Psoas muscle (tissue), 8 donors: ENCODE measurements around the gene LAD1. TPM values are rescaled to one million over a fixed set of nuclear protein-coding genes. Genes with fewer than 3 reads are reported as not detected.

Experiments used
- ATAC-seq, 4 donors: fragments of 200-7000 bp; cut with Tn5 transposase; one replicate each; pipeline ENCODE4 v1.9.1; 2020; ENCODE audit warnings: moderate library complexity in 3 of 4, mild to moderate bottlenecking in 2 of 4
- DNase-seq, 2 donors: peaks; one replicate each; pipeline ENCODE4 v3.0.0-alpha.2; 2020
- H3K27ac ChIP-seq: fragments of 200-600 bp; one replicate; pipeline ENCODE4 v1.8.0; 2022
- H3K27me3 ChIP-seq, 3 donors: fragments of 200-600 bp in 1 of 3; one replicate each; pipeline versions ENCODE4 v1.6.1 to v1.8.0; 2013 to 2022; ENCODE audit warnings: low read length in 2 of 3, mild to moderate bottlenecking in 2 of 3, moderate library complexity in 1 of 3; ENCODE audit not compliant: insufficient read depth in 3 of 3
- H3K36me3 ChIP-seq, 2 donors: fragments of 200-600 bp in 1 of 2; one replicate each; pipeline versions ENCODE4 v1.6.1 to v1.8.0; 2013 to 2022; ENCODE audit warnings: low read depth in 1 of 2, mild to moderate bottlenecking in 1 of 2, moderate library complexity in 1 of 2; ENCODE audit not compliant: insufficient read depth in 1 of 2
- H3K4me1 ChIP-seq: fragments of 200-600 bp; one replicate; pipeline ENCODE4 v1.8.0; 2022
- H3K4me3 ChIP-seq: fragments of 200-600 bp; one replicate; pipeline ENCODE4 v1.8.0; 2022; ENCODE audit warnings: mild to moderate bottlenecking
- H3K9me3 ChIP-seq: fragments of 200-600 bp; one replicate; pipeline ENCODE4 v1.8.0; 2022
- CTCF ChIP-seq: fragments of 200-600 bp; IDR thresholded peaks from one replicate; pipeline ENCODE4 v1.8.0; 2022; ENCODE audit warnings: antibody characterized with exemption
- WGBS, 3 donors: extraction: QIAGEN DNeasy Blood & Tissue Kit; methylation state at CpG; one replicate each; pipeline versions ENCODE4 v1.1.6 to v1.1.7; 2013; 5-methylcytosine and 5-hydroxymethylcytosine counted together
- intact Hi-C, 2 donors: fragments of 100-400 bp; cut with DNase I; formaldehyde crosslinking; loops; one replicate each; pipeline versions ENCODE4 v1.11.0 to v1.14.2; 2022
- polyA plus RNA-seq, 3 donors: library from polyadenylated mRNA; stranded (reverse); fragments of 200-250 nt; gene quantifications; one replicate each; pipeline ENCODE4 v1.2.3, GENCODE V29; 2013
- total RNA-seq, 4 donors: library from RNA; stranded (reverse); fragmentation: NEBNext Ultra II Directional in 2 of 4; extraction: Animal tissue kit (Norgen Biotek cat#: 25700) in 2 of 4; gene quantifications; one replicate each; pipeline versions ENCODE4 v1.2.1 to v1.2.4, GENCODE V29; 2021 to 2023
- donor health status: healthy with polysubstance abuse.
- donor health status: DM: no; HTN: no; CAD: no; lungs with moderate emphysema.
- donor health status: Bipolar disorder and iron deficiency.
- donor health status: healthy.
- donor health status: DM: yes; HTN: yes; CAD: no.
- donor health status: DM: no; HTN: no; CAD: no.
- donor health status: DM: no; HTN: no; CAD: no.
- donor health status: DM: yes; HTN: yes; CAD: no.

The LAD1 gene
- total and polyA plus RNA-seq, 7 donors = 0.23 to 17.7 (median 5.4) TPM

DNA sequence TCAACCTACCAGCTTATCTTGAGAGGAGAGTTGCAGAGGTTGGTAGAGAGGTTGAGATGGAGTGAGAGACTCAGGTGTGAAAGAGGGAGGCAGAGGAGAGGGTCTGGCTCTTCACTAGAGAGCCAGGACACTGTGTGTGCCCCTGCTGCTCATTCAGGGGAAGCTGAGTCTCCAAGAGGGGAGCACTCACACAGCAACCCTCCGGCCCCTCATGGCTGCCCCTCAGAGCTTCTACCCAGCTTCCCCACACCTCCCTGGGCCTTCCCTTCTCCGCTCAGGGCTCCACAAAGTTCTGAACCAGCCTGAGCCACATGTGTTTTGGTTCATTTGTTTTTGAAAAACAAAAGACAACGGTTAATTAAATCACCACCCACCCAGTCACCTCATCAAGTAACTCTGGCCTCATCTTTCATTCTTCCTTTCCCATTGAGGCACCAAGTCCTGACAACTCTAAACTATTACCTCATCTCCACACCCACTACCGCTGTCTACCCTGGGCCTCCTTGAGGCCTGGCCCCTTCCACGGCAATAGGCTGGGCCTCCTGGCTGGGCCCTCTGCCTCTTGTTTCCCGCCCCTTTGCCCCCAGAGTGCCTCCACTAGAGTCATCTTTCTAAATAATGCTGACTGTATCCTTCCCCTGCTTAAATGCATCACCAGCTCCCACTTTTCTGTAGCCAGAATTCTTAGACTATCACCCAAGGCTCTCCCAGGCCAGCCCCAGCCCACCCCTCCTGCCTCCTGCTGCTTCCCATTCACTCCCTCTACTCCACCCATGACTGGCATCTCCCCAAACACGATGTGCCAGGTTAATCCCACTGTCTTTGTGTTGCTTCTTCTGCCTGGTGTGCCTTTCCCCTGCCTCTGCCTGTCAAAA, 54.7 kb downstream of the LAD1 start:
- WGBS, 3 donors = 82 to 88% (median 85%) methylated on average over 7 of the region's 7 CpGs
- intact Hi-C loops = loop anchor here (5.0 kb wide), 2 partner anchors 67 to 92 kb away; no protein-coding TSS in a partner anchor
- no peak overlapping the region for H3K4me3 ChIP-seq
- H3K36me3 ChIP-seq = no peaks in the 10 kb centered on the region
- TF ChIP-seq CTCF = no peak
- H3K27ac ChIP-seq = no peak overlapping the region
- ATAC-seq (no peak), DNase-seq (no peak)
- H3K4me1 ChIP-seq = no peaks in the 10 kb centered on the region
- H3K9me3 ChIP-seq = no peaks in the 10 kb centered on the region
- peaks cover 0 to 3% (median 0%) of the 10 kb centered on the region in 3 donors for H3K27me3 ChIP-seq

DNA sequence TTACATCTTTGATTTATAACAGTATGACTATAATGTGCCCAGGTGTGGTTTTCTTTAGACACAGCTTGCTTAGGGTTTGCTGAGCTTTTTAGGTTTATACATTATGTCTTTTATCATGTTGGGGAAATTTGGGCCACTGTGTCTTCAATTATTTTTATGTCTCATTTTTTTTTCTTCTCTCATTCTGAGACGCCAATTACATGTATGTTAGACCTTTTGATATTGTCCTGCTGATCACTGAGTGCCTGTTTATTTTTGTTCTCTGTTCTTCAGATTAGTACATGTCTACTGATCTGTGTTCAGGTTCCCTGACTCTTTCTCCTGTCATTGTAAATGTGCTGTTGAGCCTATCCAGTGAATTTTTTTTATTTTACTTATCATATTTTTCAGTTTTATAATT, 57.7 kb downstream of the LAD1 start:
- H3K27ac ChIP-seq = no peak overlapping the region
- no peak overlapping the region for H3K4me3 ChIP-seq
- peaks cover 0 to 3% (median 0%) of the 10 kb centered on the region in 3 donors for H3K27me3 ChIP-seq
- intact Hi-C loops = loop anchor here in 1 of 2 donors (5.0 kb wide), 1 partner anchor 64 kb away; no protein-coding TSS in a partner anchor
- 88 to 90% (median 89%) methylated on average over 1 of the region's 1 CpG for WGBS, 3 donors
- no peak for ATAC-seq
- H3K9me3 ChIP-seq = no peaks in the 10 kb centered on the region
- TF ChIP-seq CTCF = no peak
- no peak for DNase-seq
- H3K4me1 ChIP-seq = no peaks in the 10 kb centered on the region
- H3K36me3 ChIP-seq = no peaks in the 10 kb centered on the region

GRCh38 chr1:201336711-201337450, 62.2 kb downstream of the LAD1 start:
- DNase-seq = no peak

DNA sequence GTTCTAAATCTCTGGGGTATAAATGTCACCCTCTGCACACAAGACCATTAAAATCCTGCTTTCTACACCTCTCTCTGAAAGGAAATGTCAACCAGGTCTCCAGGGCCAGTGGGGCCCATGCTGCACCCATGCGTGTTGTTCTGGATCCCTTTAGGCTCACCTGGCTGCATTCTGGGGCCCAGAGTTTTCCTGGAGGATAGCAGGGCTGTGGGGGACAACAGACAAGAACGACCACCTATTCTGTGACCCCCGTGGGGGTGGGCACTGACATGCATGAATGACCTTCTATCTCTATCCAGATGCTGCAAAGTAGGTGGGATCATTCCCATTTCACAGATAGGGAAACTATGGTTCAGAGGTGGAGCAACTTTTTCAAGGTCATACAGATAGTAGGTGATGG, 63.2 kb downstream of the LAD1 start:
- H3K36me3 ChIP-seq = no peaks in the 10 kb centered on the region
- no peak for TF ChIP-seq CTCF
- ATAC-seq (no peak), DNase-seq (no peak)
- WGBS, 3 donors = 74 to 87% (median 80%) methylated on average over 3 of the region's 3 CpGs
- no peaks in the 10 kb centered on the region for H3K9me3 ChIP-seq
- no peaks in the 10 kb centered on the region for H3K27me3 ChIP-seq
- intact Hi-C loops = no loop called here
- no peak overlapping the region for H3K27ac ChIP-seq
- no peak overlapping the region for H3K4me3 ChIP-seq
- H3K4me1 ChIP-seq = no peaks in the 10 kb centered on the region

More at GRCh38 chr1:201336711-201337450, 62.2 kb downstream of the LAD1 start:
- intact Hi-C loops = no loop called here
- ATAC-seq = no peak
- no peak for TF ChIP-seq CTCF
- Histone ChIP-seq H3K4me1 (no peaks in the 10 kb centered on the region), H3K27me3 (no peaks in the 10 kb centered on the region), H3K9me3 (no peaks in the 10 kb centered on the region), H3K4me3 (no peak overlapping the region), H3K27ac (no peak overlapping the region), H3K36me3 (no peaks in the 10 kb centered on the region)
- WGBS, 3 donors = 94 to 97% (median 95%) methylated on average over 9 of the region's 9 CpGs
